Progenitor cell of endocrine pancreas (in vitro differentiated cells): ENCODE data around the gene RSPO1. TPM values are rescaled to one million over a fixed set of nuclear protein-coding genes. Genes with fewer than 3 reads are reported as not detected.
"Not testable (repeated sequence)": the region's sequence is repeated elsewhere in the genome, so short reads cannot be mapped to it uniquely, and the experiment has no call there.

Experiments
- DNase-seq: peaks from one replicate; pipeline ENCODE4 v3.0.0; 2021; ENCODE audit warnings: low spot score; ENCODE audit not compliant: unreplicated experiment
- H3K27ac Mint-ChIP-seq: 2 replicates; pipeline ENCODE4 v1.8.0; 2021; ENCODE audit warnings: mild to moderate bottlenecking, moderate library complexity, mixed read lengths
- H3K27me3 Mint-ChIP-seq: 2 replicates; pipeline ENCODE4 v1.8.0; 2021; ENCODE audit warnings: mixed read lengths
- H3K36me3 Mint-ChIP-seq: 2 replicates; pipeline ENCODE4 v1.8.0; 2022; ENCODE audit warnings: mixed read lengths; ENCODE audit not compliant: insufficient read depth
- H3K4me1 Mint-ChIP-seq: 2 replicates; pipeline ENCODE4 v1.8.0; 2021; ENCODE audit warnings: low read depth, mixed read lengths
- H3K4me3 Mint-ChIP-seq: 2 replicates; pipeline ENCODE4 v1.8.0; 2021; ENCODE audit warnings: low read depth, mild to moderate bottlenecking, moderate library complexity, mixed read lengths
- H3K9me3 Mint-ChIP-seq: 2 replicates; pipeline ENCODE4 v1.8.0; 2021; ENCODE audit warnings: low read depth, mixed read lengths
- CTCF ChIP-seq: fragments of 200-600 bp; sonication (generic); IDR thresholded peaks from one replicate; pipeline ENCODE4 v1.5.0; 2021; ENCODE audit warnings: antibody characterized with exemption, mild to moderate bottlenecking; ENCODE audit not compliant: unreplicated experiment
- total RNA-seq: library from RNA; stranded (reverse); gene quantifications from 2 replicates; pipeline ENCODE4 v1.2.1, GENCODE V29; 2021

RSPO1 gene
- total RNA-seq, 1 donor from 2014 or later, result not detected

GRCh38 chr1:37588939-37589338 is 45.8 kb downstream of the RSPO1 start:
- H3K27me3 Mint-ChIP-seq, result no peaks in the 10 kb centered on the region
- H3K9me3 Mint-ChIP-seq, result no peaks in the 10 kb centered on the region
- DNase-seq, result no peak
- H3K4me1 Mint-ChIP-seq, result peaks cover under 1% of the 10 kb centered on the region
- no peak overlapping the region for H3K4me3 Mint-ChIP-seq
- H3K36me3 Mint-ChIP-seq, result peaks cover 23% of the 10 kb centered on the region
- TF ChIP-seq CTCF, result no peak
- no peak overlapping the region for H3K27ac Mint-ChIP-seq

GRCh38 chr1:37584544-37584943 is 50.1 kb downstream of the RSPO1 start:
- not testable (repeated sequence) for H3K27ac Mint-ChIP-seq, DNase-seq, H3K4me1 Mint-ChIP-seq, H3K27me3 Mint-ChIP-seq, H3K4me3 Mint-ChIP-seq, H3K9me3 Mint-ChIP-seq
- H3K36me3 Mint-ChIP-seq, result peaks cover 25% of the 10 kb centered on the region

- no peak overlapping the region for H3K27ac Mint-ChIP-seq
- no peaks in the 10 kb centered on the region for H3K4me1 Mint-ChIP-seq
- no peak overlapping the region for H3K4me3 Mint-ChIP-seq
- H3K27me3 Mint-ChIP-seq, result no peaks in the 10 kb centered on the region
- peaks cover 29% of the 10 kb centered on the region for H3K36me3 Mint-ChIP-seq
- no peaks in the 10 kb centered on the region for H3K9me3 Mint-ChIP-seq
- no peak for DNase-seq
- TF ChIP-seq CTCF, result no peak
These were observed 59.0 kb downstream of the RSPO1 start for GRCh38 chr1:37575692-37576091.

GRCh38 chr1:37574834-37575480 is 59.7 kb downstream of the RSPO1 start:
- H3K4me3 Mint-ChIP-seq, result no peak overlapping the region
- peaks cover 27% of the 10 kb centered on the region for H3K36me3 Mint-ChIP-seq
- H3K9me3 Mint-ChIP-seq, result no peaks in the 10 kb centered on the region
- no peaks in the 10 kb centered on the region for H3K4me1 Mint-ChIP-seq
- no peaks in the 10 kb centered on the region for H3K27me3 Mint-ChIP-seq
- no peak overlapping the region for H3K27ac Mint-ChIP-seq
- DNase-seq, result no peak
- TF ChIP-seq CTCF, result no peak

- Mint-ChIP-seq H3K4me1 (no peaks in the 10 kb centered on the region), H3K36me3 (peaks cover 28% of the 10 kb centered on the region), H3K27me3 (no peaks in the 10 kb centered on the region), H3K27ac (no peak overlapping the region), H3K4me3 (no peak overlapping the region), H3K9me3 (no peaks in the 10 kb centered on the region)
- no peak for TF ChIP-seq CTCF
- no peak for DNase-seq
These were observed 64.0 kb downstream of the RSPO1 start for GRCh38 chr1:37570528-37571334.
